ENCODE measurements around the gene RAB22A. TPM values are rescaled to one million over a fixed set of nuclear protein-coding genes. Genes with fewer than 3 reads are reported as not detected.
A peak's percentile ranks its signal among the peaks of the same experiment; 100 is the strongest.

Gene RAB22A
- total and polyA plus RNA-seq, 2 donors from 2014 or later, result 7.0 to 20.7 TPM

DNA sequence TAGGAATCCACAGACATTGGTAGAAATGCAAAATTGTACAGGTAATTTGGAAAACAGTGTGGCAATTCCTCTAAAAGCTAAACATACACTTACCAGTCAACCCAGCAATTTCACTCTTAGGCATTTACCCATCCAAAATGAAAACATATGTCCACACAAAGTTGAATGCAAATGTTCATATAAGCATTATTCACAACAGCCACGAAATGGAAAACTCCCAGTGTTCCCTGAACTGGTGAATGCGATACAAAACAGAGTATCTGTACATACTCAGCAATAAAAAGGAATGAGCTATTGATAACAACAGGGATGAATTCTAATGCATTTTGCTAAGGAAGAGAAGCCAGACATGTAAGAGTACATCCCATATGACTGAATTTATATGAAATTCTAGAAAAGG lies 32.4 kb upstream of the RAB22A start:
- DNase-seq (no peak), FAIRE-seq (no peak)
- Histone ChIP-seq H3K4me1 (ENCODE audit: control insufficient read depth in 2 of 3, insufficient read depth in 2 of 3, low read depth in 1 of 3, low read length in 3 of 3) (peaks cover 0 to 3% (median 0%) of the 10 kb centered on the region in 3 donors), H3K27ac (ENCODE audit: low read depth in 2 of 2, low read length in 2 of 2) (no peak overlapping the region), H3K4me3 (ENCODE audit: low read length in 3 of 3) (no peak overlapping the region), H3K9me3 (ENCODE audit: control insufficient read depth in 2 of 3, insufficient read depth in 1 of 3, low read length in 3 of 3) (no peaks in the 10 kb centered on the region), H3K27me3 (ENCODE audit: control insufficient read depth, insufficient read depth, low read length) (no peaks in the 10 kb centered on the region), H3K36me3 (ENCODE audit: control insufficient read depth in 2 of 3, insufficient read depth in 3 of 3, low read length in 3 of 3) (peaks cover 0 to under 1% (median 0%) of the 10 kb centered on the region in 3 donors), H3K9ac (ENCODE audit: low read length in 3 of 3) (no peak overlapping the region)
- intact Hi-C loops (cut with DNase I), result no loop called here
- TF ChIP-seq, protein P1, sequence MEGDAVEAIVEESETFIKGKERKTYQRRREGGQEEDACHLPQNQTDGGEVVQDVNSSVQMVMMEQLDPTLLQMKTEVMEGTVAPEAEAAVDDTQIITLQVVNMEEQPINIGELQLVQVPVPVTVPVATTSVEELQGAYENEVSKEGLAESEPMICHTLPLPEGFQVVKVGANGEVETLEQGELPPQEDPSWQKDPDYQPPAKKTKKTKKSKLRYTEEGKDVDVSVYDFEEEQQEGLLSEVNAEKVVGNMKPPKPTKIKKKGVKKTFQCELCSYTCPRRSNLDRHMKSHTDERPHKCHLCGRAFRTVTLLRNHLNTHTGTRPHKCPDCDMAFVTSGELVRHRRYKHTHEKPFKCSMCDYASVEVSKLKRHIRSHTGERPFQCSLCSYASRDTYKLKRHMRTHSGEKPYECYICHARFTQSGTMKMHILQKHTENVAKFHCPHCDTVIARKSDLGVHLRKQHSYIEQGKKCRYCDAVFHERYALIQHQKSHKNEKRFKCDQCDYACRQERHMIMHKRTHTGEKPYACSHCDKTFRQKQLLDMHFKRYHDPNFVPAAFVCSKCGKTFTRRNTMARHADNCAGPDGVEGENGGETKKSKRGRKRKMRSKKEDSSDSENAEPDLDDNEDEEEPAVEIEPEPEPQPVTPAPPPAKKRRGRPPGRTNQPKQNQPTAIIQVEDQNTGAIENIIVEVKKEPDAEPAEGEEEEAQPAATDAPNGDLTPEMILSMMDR (IDR thresholded peaks at IDR 0.05; ENCODE audit: borderline replicate concordance, extremely low read depth, insufficient read depth), result no peak

DNA sequence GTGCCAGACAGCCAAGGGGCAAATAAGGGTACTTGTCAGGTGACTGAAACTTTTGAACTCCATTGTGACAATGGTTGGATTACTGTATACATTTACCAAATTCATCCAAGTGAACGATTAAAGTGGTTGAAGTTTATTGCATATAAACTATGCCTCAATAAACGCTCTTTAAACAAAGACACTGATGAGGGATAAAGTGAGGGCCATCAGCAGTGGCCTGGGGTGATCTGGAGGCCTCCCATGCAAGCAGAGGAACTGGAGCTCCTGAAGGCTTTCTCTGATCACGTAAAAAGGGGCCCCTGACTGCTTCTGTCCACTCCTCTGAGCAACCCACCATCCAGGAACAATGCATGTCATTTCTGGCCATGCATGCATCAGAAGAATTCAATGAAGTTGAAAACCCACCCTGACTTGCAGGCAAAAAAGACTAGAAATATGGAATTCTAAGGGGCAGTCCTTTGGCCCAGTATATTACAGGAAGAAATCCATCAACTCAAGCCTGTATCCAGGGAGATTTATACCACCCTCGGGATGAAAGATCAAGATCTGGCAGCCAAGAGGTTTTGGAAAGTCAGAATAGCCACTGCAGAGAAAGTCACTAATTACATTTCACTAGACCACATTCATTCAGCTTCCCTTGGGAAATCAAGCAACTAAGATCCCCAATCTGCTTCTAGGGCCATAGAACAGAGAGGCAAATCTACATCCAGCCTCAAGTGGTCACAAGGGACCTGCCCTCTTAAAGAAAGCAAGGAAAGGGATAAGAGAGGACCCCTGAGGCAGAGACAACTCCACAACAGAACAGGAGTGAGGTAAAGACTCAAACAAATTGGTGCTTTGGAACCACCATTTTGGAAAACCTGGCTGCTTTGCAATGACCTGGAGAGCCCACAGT lies 31.7 kb upstream of the RAB22A start:
- Histone ChIP-seq H3K4me3 (ENCODE audit: low read length in 3 of 3) (no peak overlapping the region), H3K27me3 (ENCODE audit: control insufficient read depth, insufficient read depth, low read length) (no peaks in the 10 kb centered on the region), H3K9ac (ENCODE audit: low read length in 3 of 3) (no peak overlapping the region), H3K9me3 (ENCODE audit: control insufficient read depth in 2 of 3, insufficient read depth in 1 of 3, low read length in 3 of 3) (no peaks in the 10 kb centered on the region), H3K36me3 (ENCODE audit: control insufficient read depth in 2 of 3, insufficient read depth in 3 of 3, low read length in 3 of 3) (no peaks in the 10 kb centered on the region), H3K4me1 (ENCODE audit: control insufficient read depth in 2 of 3, insufficient read depth in 2 of 3, low read depth in 1 of 3, low read length in 3 of 3) (peaks cover 0 to 3% (median 0%) of the 10 kb centered on the region in 3 donors), H3K27ac (ENCODE audit: low read depth in 2 of 2, low read length in 2 of 2) (no peak overlapping the region)
- intact Hi-C loops (cut with DNase I), result no loop called here
- DNase-seq (peak in 2 of 5 donors; percentile 54 to 77), FAIRE-seq (no peak)
- TF ChIP-seq, protein P1 (IDR thresholded peaks at IDR 0.05; ENCODE audit: borderline replicate concordance, extremely low read depth, insufficient read depth), result no peak

DNA sequence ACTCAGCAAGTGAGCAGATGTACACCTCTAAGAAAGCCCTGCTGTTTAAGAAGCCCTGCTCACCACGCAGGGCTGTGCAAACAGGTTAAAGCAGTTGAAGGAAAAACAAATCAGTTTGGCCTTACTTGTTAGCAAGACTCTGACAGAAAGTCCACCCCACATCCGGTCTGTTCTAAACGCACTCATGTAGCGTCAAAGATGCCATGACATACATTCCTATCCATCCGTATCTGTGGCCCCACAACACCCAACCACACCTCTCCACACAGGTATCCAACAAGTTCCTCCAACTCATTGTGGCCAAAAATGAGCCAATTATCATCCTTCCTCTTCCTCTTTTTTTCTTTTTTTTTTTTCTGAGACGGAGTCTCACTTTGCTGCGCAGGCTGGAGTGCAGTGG lies 22.8 kb upstream of the RAB22A start:
- intact Hi-C loops (cut with DNase I), result no loop called here
- no peaks in the 10 kb centered on the region for H3K9me3 ChIP-seq (ENCODE audit: control insufficient read depth in 2 of 3, insufficient read depth in 1 of 3, low read length in 3 of 3)
- no peak overlapping the region for H3K4me3 ChIP-seq (ENCODE audit: low read length in 3 of 3)
- DNase-seq (no peak), FAIRE-seq (no peak)
- TF ChIP-seq, protein P1 (IDR thresholded peaks at IDR 0.05; ENCODE audit: borderline replicate concordance, extremely low read depth, insufficient read depth), result no peak
- H3K4me1 ChIP-seq (ENCODE audit: control insufficient read depth in 2 of 3, insufficient read depth in 2 of 3, low read depth in 1 of 3, low read length in 3 of 3), result no peaks in the 10 kb centered on the region
- no peak overlapping the region for H3K9ac ChIP-seq (ENCODE audit: low read length in 3 of 3)
- no peaks in the 10 kb centered on the region for H3K27me3 ChIP-seq (ENCODE audit: control insufficient read depth, insufficient read depth, low read length)
- peaks cover 0 to 9% (median 3%) of the 10 kb centered on the region in 3 donors for H3K36me3 ChIP-seq (ENCODE audit: control insufficient read depth in 2 of 3, insufficient read depth in 3 of 3, low read length in 3 of 3)
- no peak overlapping the region for H3K27ac ChIP-seq (ENCODE audit: low read depth in 2 of 2, low read length in 2 of 2)
